Subcutaneous abdominal adipose tissue (tissue), 5 donors: Measurements from ENCODE around the gene DYNLRB1.
"Not testable (repeated sequence)": the region's sequence is repeated elsewhere in the genome, so short reads cannot be mapped to it uniquely, and the experiment has no call there.

ENCODE experiments used
- H3K27ac ChIP-seq: one replicate; pipeline ENCODE4 v1.7.0; 2013; ENCODE audit warnings: low read depth, mild to moderate bottlenecking, inconsistent platforms, low read length, moderate library complexity
- H3K27me3 ChIP-seq, 5 donors: one replicate each; pipeline ENCODE4 v1.7.0; 2013; ENCODE audit warnings: low read length in 5 of 5, inconsistent platforms in 1 of 5; ENCODE audit not compliant: control insufficient read depth in 5 of 5, insufficient read depth in 4 of 5
- H3K36me3 ChIP-seq, 5 donors: one replicate each; pipeline ENCODE4 v1.7.0; 2013; ENCODE audit warnings: low read length in 5 of 5; ENCODE audit not compliant: control insufficient read depth in 5 of 5, insufficient read depth in 5 of 5
- H3K4me1 ChIP-seq, 5 donors: one replicate each; pipeline ENCODE4 v1.7.0; 2013; ENCODE audit warnings: low read length in 5 of 5, mild to moderate bottlenecking in 3 of 5, moderate library complexity in 1 of 5; ENCODE audit not compliant: control insufficient read depth in 5 of 5, insufficient read depth in 5 of 5
- H3K4me3 ChIP-seq, 5 donors: one replicate each; pipeline ENCODE4 v1.7.0; 2013; ENCODE audit warnings: low read length in 5 of 5, low read depth in 1 of 5
- H3K9ac ChIP-seq, 5 donors: one replicate each; pipeline ENCODE4 v1.7.0; 2013; ENCODE audit warnings: low read length in 5 of 5, mild to moderate bottlenecking in 4 of 5, moderate library complexity in 3 of 5
- H3K9me3 ChIP-seq, 5 donors: one replicate each; pipeline ENCODE4 v1.7.0; 2013; ENCODE audit warnings: low read length in 5 of 5; ENCODE audit not compliant: control insufficient read depth in 5 of 5
- donor health status: healthy.
- donor health status: healthy.
- donor health status: healthy.
- donor health status: healthy.
- donor health status: healthy.

Gene DYNLRB1

GRCh38 chr20:34491226-34491931 lies 24.8 kb upstream of the DYNLRB1 start:
- no peak overlapping the region for H3K27ac ChIP-seq
- H3K9me3 ChIP-seq, result no peaks in the 10 kb centered on the region
- H3K4me3 ChIP-seq, result no peak overlapping the region
- H3K9ac ChIP-seq, result no peak overlapping the region
- no peaks in the 10 kb centered on the region for H3K27me3 ChIP-seq
- H3K4me1 ChIP-seq, result no peaks in the 10 kb centered on the region
- peaks cover 40 to 73% (median 59%) of the 10 kb centered on the region in 5 donors for H3K36me3 ChIP-seq

- Histone ChIP-seq H3K9me3 (no peaks in the 10 kb centered on the region), H3K27me3 (no peaks in the 10 kb centered on the region), H3K4me3 (no peak overlapping the region), H3K27ac (no peak overlapping the region), H3K4me1 (no peaks in the 10 kb centered on the region), H3K9ac (no peak overlapping the region), H3K36me3 (peaks cover 40 to 74% (median 65%) of the 10 kb centered on the region in 5 donors)
These were observed 24.2 kb upstream of the DYNLRB1 start for GRCh38 chr20:34491932-34492509.

GRCh38 chr20:34493646-34494045 lies 22.6 kb upstream of the DYNLRB1 start:
- no peak overlapping the region for H3K9ac ChIP-seq
- no peaks in the 10 kb centered on the region for H3K4me1 ChIP-seq
- H3K36me3 ChIP-seq, result peaks cover 43 to 72% (median 66%) of the 10 kb centered on the region in 5 donors
- H3K4me3 ChIP-seq, result no peak overlapping the region
- no peak overlapping the region for H3K27ac ChIP-seq
- no peaks in the 10 kb centered on the region for H3K27me3 ChIP-seq
- peaks cover 0 to 6% (median 2%) of the 10 kb centered on the region in 5 donors for H3K9me3 ChIP-seq

GRCh38 chr20:34495307-34495706 lies 20.9 kb upstream of the DYNLRB1 start:
- no peak overlapping the region for H3K9ac ChIP-seq
- H3K27ac ChIP-seq, result no peak overlapping the region
- peaks cover 0 to 6% (median 2%) of the 10 kb centered on the region in 5 donors for H3K9me3 ChIP-seq
- H3K27me3 ChIP-seq, result no peaks in the 10 kb centered on the region
- H3K36me3 ChIP-seq, result peaks cover 35 to 58% (median 55%) of the 10 kb centered on the region in 5 donors
- H3K4me1 ChIP-seq, result no peaks in the 10 kb centered on the region
- H3K4me3 ChIP-seq, result no peak overlapping the region

- Histone ChIP-seq H3K4me3 (no peak overlapping the region), H3K36me3 (peaks cover 29 to 56% (median 52%) of the 10 kb centered on the region in 5 donors), H3K9me3 (peaks cover 0 to 9% (median 2%) of the 10 kb centered on the region in 5 donors), H3K27me3 (no peaks in the 10 kb centered on the region), H3K27ac (no peak overlapping the region), H3K4me1 (no peaks in the 10 kb centered on the region), H3K9ac (no peak overlapping the region)
These were observed 20.3 kb upstream of the DYNLRB1 start for GRCh38 chr20:34495916-34496315.

- not testable (repeated sequence) for H3K27ac ChIP-seq, H3K9ac ChIP-seq, H3K27me3 ChIP-seq, H3K4me1 ChIP-seq, H3K4me3 ChIP-seq
- Histone ChIP-seq H3K9me3 (peaks cover 0 to 10% (median 2%) of the 10 kb centered on the region in 5 donors), H3K36me3 (peaks cover 20 to 52% (median 40%) of the 10 kb centered on the region in 5 donors)
These were observed 18.6 kb upstream of the DYNLRB1 start for GRCh38 chr20:34497596-34497995.

- no peak overlapping the region for H3K27ac ChIP-seq
- H3K27me3 ChIP-seq, result no peaks in the 10 kb centered on the region
- H3K9me3 ChIP-seq, result peaks cover 0 to 10% (median 2%) of the 10 kb centered on the region in 5 donors
- no peak overlapping the region for H3K4me3 ChIP-seq
- H3K4me1 ChIP-seq, result no peaks in the 10 kb centered on the region
- H3K9ac ChIP-seq, result no peak overlapping the region
- peaks cover 13 to 47% (median 29%) of the 10 kb centered on the region in 5 donors for H3K36me3 ChIP-seq
These were observed 15.4 kb upstream of the DYNLRB1 start for GRCh38 chr20:34500823-34501222.

GRCh38 chr20:34506480-34506879 lies 9.7 kb upstream of the DYNLRB1 start:
- Histone ChIP-seq H3K9me3 (no peaks in the 10 kb centered on the region), H3K9ac (no peak overlapping the region), H3K4me1 (no peaks in the 10 kb centered on the region), H3K4me3 (no peak overlapping the region), H3K36me3 (peaks cover 21 to 52% (median 29%) of the 10 kb centered on the region in 5 donors), H3K27ac (no peak overlapping the region), H3K27me3 (no peaks in the 10 kb centered on the region)

GRCh38 chr20:34507702-34508413 lies 8.4 kb upstream of the DYNLRB1 start:
- H3K4me1 ChIP-seq, result no peaks in the 10 kb centered on the region
- peaks cover 18 to 53% (median 29%) of the 10 kb centered on the region in 5 donors for H3K36me3 ChIP-seq
- no peak overlapping the region for H3K27ac ChIP-seq
- H3K27me3 ChIP-seq, result no peaks in the 10 kb centered on the region
- no peaks in the 10 kb centered on the region for H3K9me3 ChIP-seq
- no peak overlapping the region for H3K9ac ChIP-seq
- H3K4me3 ChIP-seq, result no peak overlapping the region

GRCh38 chr20:34510575-34510974 lies 5.6 kb upstream of the DYNLRB1 start:
- H3K4me1 ChIP-seq, result peaks cover 0 to 12% (median 9%) of the 10 kb centered on the region in 5 donors
- H3K9ac ChIP-seq, result no peak overlapping the region
- H3K27ac ChIP-seq, result no peak overlapping the region
- H3K9me3 ChIP-seq, result no peaks in the 10 kb centered on the region
- H3K36me3 ChIP-seq, result peaks cover 15 to 37% (median 22%) of the 10 kb centered on the region in 5 donors
- no peaks in the 10 kb centered on the region for H3K27me3 ChIP-seq
- H3K4me3 ChIP-seq, result no peak overlapping the region
